NCI-H82 treated with DMSO at 0.1 percent for 48 hours (cell line): ENCODE measurements around the gene C11orf52.
"Not testable (repeated sequence)": the region's sequence is repeated elsewhere in the genome, so short reads cannot be mapped to it uniquely, and the experiment has no call there.

Experiments
- DNase-seq: peaks from one replicate; lab custom pipeline; 2025; ENCODE audit not compliant: unreplicated experiment; lab: John Stamatoyannopoulos, UW

C11orf52 gene

GRCh38 chr11:111918390-111919256, at the start of gene C11orf52:
TSS of gene C11orf52 (plus strand) at chr11:111918913. CDS start at chr11:111918973, 60 bp downstream.
- no peak for DNase-seq

GRCh38 chr11:111870113-111870512, 48.6 kb upstream of the C11orf52 start:
- DNase-seq: no peak

GRCh38 chr11:111870522-111870885, 48.2 kb upstream of the C11orf52 start:
- no peak for DNase-seq

- peak; percentile 59 for DNase-seq
These were observed 47.6 kb upstream of the C11orf52 start, which contains the start of gene ALG9 for GRCh38 chr11:111870886-111871692. TSS of gene ALG9 (minus strand) at chr11:111871581. CDS start at chr11:111871482, 99 bp downstream.

GRCh38 chr11:111871693-111872161, 47.0 kb upstream of the C11orf52 start:
- DNase-seq: no peak

- no peak for DNase-seq
These were observed 40.3 kb upstream of the C11orf52 start for GRCh38 chr11:111878385-111878848.

GRCh38 chr11:111878849-111879636, 39.7 kb upstream of the C11orf52 start, which contains the start of the genes CFAP68 and FDXACB1:
TSS of gene CFAP68 (plus strand) at chr11:111879541. CDS start at chr11:111879561, 20 bp downstream.
TSS of gene FDXACB1 (minus strand) at chr11:111879165. CDS start at chr11:111879132, 33 bp downstream.
- peak; percentile 95 for DNase-seq

GRCh38 chr11:111879637-111879960, 39.1 kb upstream of the C11orf52 start:
- no peak for DNase-seq

GRCh38 chr11:111882202-111882601, 36.5 kb upstream of the C11orf52 start:
- DNase-seq: no peak

- DNase-seq: not testable (repeated sequence)
These were observed 33.7 kb upstream of the C11orf52 start for GRCh38 chr11:111885053-111885452.

GRCh38 chr11:111886032-111886431, 32.7 kb upstream of the C11orf52 start:
- DNase-seq: no peak

GRCh38 chr11:111886844-111887243, 31.9 kb upstream of the C11orf52 start:
- no peak for DNase-seq

- no peak for DNase-seq
These were observed 13.3 kb upstream of the C11orf52 start for GRCh38 chr11:111905411-111905810.

- DNase-seq: no peak
These were observed 12.0 kb upstream of the C11orf52 start for GRCh38 chr11:111906680-111907079.

- no peak for DNase-seq
These were observed 9.9 kb upstream of the C11orf52 start for GRCh38 chr11:111908639-111909305.

- no peak for DNase-seq
These were observed 9.3 kb upstream of the C11orf52 start for GRCh38 chr11:111909378-111909777.

GRCh38 chr11:111910676-111911562, 7.8 kb upstream of the C11orf52 start:
- DNase-seq: no peak

GRCh38 chr11:111911563-111912401, 6.9 kb upstream of the C11orf52 start, which contains the start of gene CRYAB:
TSS of gene CRYAB (minus strand) at chr11:111911770. CDS start at chr11:111911724, 46 bp downstream.
- DNase-seq: no peak
